OCI-LY7 (cell line): ENCODE data around the gene SLC9A7. TPM values are rescaled to one million over a fixed set of nuclear protein-coding genes. Genes with fewer than 3 reads are reported as not detected.

Experiments used
- BruUV-seq: library from RNA; stranded (reverse); fragments of 400-500 nt; replicated peaks from 2 replicates; lab custom pipeline; 2021; lab: Mats Ljungman, UMichigan
- CTCF ChIA-PET: fragments of 300-600 bp; sonication (Branson Sonifier 250); formaldehyde crosslinking; loops from one replicate; lab custom pipeline; 2022; ENCODE audit warnings: antibody characterized with exemption; ENCODE audit not compliant: unreplicated experiment; lab: Charles Lee
- POLR2A ChIA-PET: fragments of 300-600 bp; sonication (Branson Sonifier 250); formaldehyde crosslinking; loops from one replicate; lab custom pipeline; 2022; ENCODE audit warnings: antibody characterized with exemption; lab: Charles Lee
- DNase-seq: peaks from one replicate; pipeline ENCODE4 v3.0.0-alpha.2; 2015; ENCODE audit warnings: low spot score
- H2AFZ ChIP-seq: fragments of 200-600 bp; sonication (generic), shearing (Covaris generic); 2 replicates; pipeline ENCODE4 v1.6.1; 2014; ENCODE audit warnings: mild to moderate bottlenecking, antibody characterized with exemption, low read length, moderate library complexity
- H3K27ac ChIP-seq: fragments of 200-600 bp; sonication (generic); 2 replicates; pipeline ENCODE4 v1.5.1; 2014; ENCODE audit warnings: mixed run types, low read depth, mild to moderate bottlenecking, moderate library complexity, low read length, inconsistent platforms; ENCODE audit not compliant: poor library complexity, severe bottlenecking
- H3K36me3 ChIP-seq: fragments of 200-600 bp; sonication (generic); 2 replicates; pipeline ENCODE4 v1.6.1; 2014; ENCODE audit warnings: mild to moderate bottlenecking, antibody characterized with exemption, low read length, moderate library complexity, mixed read lengths; ENCODE audit not compliant: insufficient read depth
- H3K4me1 ChIP-seq: fragments of 200-600 bp; sonication (generic); 2 replicates; pipeline ENCODE4 v1.5.1; 2014; ENCODE audit warnings: mild to moderate bottlenecking, low read length; ENCODE audit not compliant: insufficient read depth, poor library complexity, severe bottlenecking
- H3K4me2 ChIP-seq: fragments of 200-600 bp; sonication (generic); 2 replicates; pipeline ENCODE4 v1.6.1; 2014; ENCODE audit warnings: mild to moderate bottlenecking, low read length
- H3K4me3 ChIP-seq: fragments of 200-600 bp; sonication (generic); 2 replicates; pipeline ENCODE4 v1.5.1; 2014; ENCODE audit warnings: mild to moderate bottlenecking, low read depth, low read length; ENCODE audit not compliant: poor library complexity, severe bottlenecking
- H3K79me2 ChIP-seq: fragments of 200-600 bp; sonication (generic); 2 replicates; pipeline ENCODE4 v1.6.1; 2016; ENCODE audit warnings: low read depth, mild to moderate bottlenecking, low read length, moderate library complexity, mixed read lengths; ENCODE audit not compliant: insufficient read depth
- H3K9me2 ChIP-seq: fragments of 200-600 bp; sonication (generic); 2 replicates; pipeline ENCODE4 v1.6.1; 2016; ENCODE audit warnings: mild to moderate bottlenecking, low read length, mixed read lengths; ENCODE audit not compliant: insufficient read depth
- H3K9me3 ChIP-seq: fragments of 200-600 bp; sonication (generic); 2 replicates; pipeline ENCODE4 v1.6.1; 2014; ENCODE audit warnings: mild to moderate bottlenecking, mixed run types, low read length, mixed read lengths
- H4K20me1 ChIP-seq: fragments of 200-600 bp; sonication (generic); 2 replicates; pipeline ENCODE4 v1.6.1; 2014; ENCODE audit warnings: mild to moderate bottlenecking, antibody characterized with exemption, low read length, moderate library complexity, mixed read lengths; ENCODE audit not compliant: insufficient read depth
- EZH2phosphoT487 ChIP-seq: fragments of 200-600 bp; sonication (generic); IDR thresholded peaks from 2 replicates; pipeline ENCODE4 v1.6.1; 2018; ENCODE audit warnings: low read depth, borderline replicate concordance, mild to moderate bottlenecking, mixed run types, antibody characterized with exemption, low read length, moderate library complexity, mixed read lengths
- intact Hi-C: fragments of 100-400 bp; cut with micrococcal nuclease; formaldehyde crosslinking; loops from one replicate; pipeline ENCODE4 v1.10.0; 2022; ENCODE audit not compliant: unreplicated experiment
- total RNA-seq, 2 experiments: library from RNA; depleted of rRNA in 1 of 2; stranded (reverse); fragments of >200 nt in 1 of 2; shearing (Covaris generic) in 1 of 2; gene quantifications; 2 replicates each; pipeline ENCODE4 v1.2.3, GENCODE V29; 2014 to 2022
- TF ChIP-seq, protein P1 (sequence below): fragments of 200-600 bp; sonication (generic); conservative IDR thresholded peaks from 2 replicates; pipeline ENCODE4 v1.5.1; 2014; ENCODE audit warnings: mild to moderate bottlenecking, antibody characterized with exemption, low read length, moderate library complexity, mixed read lengths

The SLC9A7 gene
- total RNA-seq, 2 experiments from 2014 or later: 40.5 to 59.6 TPM

DNA sequence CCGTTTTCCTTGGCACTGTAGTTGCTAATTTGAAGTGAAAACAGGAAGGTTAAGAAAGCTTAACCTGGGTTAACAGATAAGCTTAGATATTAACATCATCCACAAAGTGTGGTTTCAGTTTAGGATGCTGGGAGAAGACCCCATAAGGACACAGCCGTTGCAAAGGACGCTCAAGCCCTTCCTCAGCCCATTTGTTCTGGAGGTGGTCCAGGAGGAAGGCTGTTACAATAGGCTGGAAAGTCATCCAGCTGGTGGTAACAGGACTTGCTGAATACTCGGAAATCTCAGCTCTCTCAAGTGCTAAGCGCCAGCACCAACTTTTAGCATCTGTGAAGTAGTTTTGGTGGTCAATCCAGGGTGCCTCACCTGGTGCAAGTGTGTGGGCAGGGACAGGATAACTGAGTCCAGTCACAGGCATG, 171.2 kb downstream of the SLC9A7 start:
- Histone ChIP-seq H2AFZ (peak overlapping the region; percentile 21; the same call in 1 of the 2 replicates), H3K9me3 (no peaks in the 10 kb centered on the region), H3K27ac (peak overlapping the region; percentile 22), H3K4me1 (peaks cover 28% of the 10 kb centered on the region), H3K9me2 (no peaks in the 10 kb centered on the region), H4K20me1 (no peaks in the 10 kb centered on the region), H3K4me2 (peak overlapping the region; percentile 48), H3K36me3 (no peaks in the 10 kb centered on the region), H3K79me2 (no peaks in the 10 kb centered on the region; the same call in 1 of the 2 replicates), H3K4me3 (peak overlapping the region; percentile 24)
- ChIA-PET POLR2A (interaction anchor here (0.9 to 1.4 kb wide), 3 partner anchors 11 to 14 kb away, joined by 3 to 6 read pairs (median 5); no protein-coding TSS in a partner anchor), CTCF (interaction anchor here (0.6 kb wide), 1 partner anchor 247 kb away, joined by 6 read pairs; no protein-coding TSS in a partner anchor)
- intact Hi-C loops: no loop called here
- no TSS peak for BruUV-seq
- TF ChIP-seq EZH2phosphoT487: no peak
- TF ChIP-seq, protein P1, sequence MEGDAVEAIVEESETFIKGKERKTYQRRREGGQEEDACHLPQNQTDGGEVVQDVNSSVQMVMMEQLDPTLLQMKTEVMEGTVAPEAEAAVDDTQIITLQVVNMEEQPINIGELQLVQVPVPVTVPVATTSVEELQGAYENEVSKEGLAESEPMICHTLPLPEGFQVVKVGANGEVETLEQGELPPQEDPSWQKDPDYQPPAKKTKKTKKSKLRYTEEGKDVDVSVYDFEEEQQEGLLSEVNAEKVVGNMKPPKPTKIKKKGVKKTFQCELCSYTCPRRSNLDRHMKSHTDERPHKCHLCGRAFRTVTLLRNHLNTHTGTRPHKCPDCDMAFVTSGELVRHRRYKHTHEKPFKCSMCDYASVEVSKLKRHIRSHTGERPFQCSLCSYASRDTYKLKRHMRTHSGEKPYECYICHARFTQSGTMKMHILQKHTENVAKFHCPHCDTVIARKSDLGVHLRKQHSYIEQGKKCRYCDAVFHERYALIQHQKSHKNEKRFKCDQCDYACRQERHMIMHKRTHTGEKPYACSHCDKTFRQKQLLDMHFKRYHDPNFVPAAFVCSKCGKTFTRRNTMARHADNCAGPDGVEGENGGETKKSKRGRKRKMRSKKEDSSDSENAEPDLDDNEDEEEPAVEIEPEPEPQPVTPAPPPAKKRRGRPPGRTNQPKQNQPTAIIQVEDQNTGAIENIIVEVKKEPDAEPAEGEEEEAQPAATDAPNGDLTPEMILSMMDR: no peak
- no peak for DNase-seq

DNA sequence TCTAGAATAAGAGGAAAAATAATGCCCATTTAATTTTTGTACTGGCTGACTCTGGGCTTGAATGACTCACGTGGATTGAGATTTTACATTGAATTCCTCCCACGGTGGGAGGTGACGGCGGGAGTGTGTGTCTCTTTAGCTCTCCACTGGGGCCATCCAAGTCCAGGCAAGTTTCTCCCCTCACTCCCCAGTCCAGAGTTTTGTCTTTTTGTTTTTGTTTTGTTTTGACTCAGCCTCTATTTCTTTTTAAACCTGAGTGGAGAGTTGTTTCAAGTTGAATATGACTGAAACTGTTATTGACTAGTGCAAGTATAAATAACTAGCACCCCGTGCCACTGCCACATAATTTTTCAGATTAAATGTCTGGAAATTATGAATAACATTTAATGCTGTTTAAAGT, 171.8 kb downstream of the SLC9A7 start:
- CTCF ChIA-PET: interaction anchor here (0.6 kb wide), 1 partner anchor 247 kb away, joined by 6 read pairs; no protein-coding TSS in a partner anchor
- no peak for DNase-seq
- Histone ChIP-seq H4K20me1 (no peaks in the 10 kb centered on the region), H3K36me3 (no peaks in the 10 kb centered on the region), H3K4me3 (peak overlapping the region; percentile 24), H3K27ac (no peak overlapping the region), H3K4me2 (peak overlapping the region; percentile 48), H3K4me1 (peaks cover 28% of the 10 kb centered on the region), H3K9me3 (no peaks in the 10 kb centered on the region), H2AFZ (no peak overlapping the region; the same call in 1 of the 2 replicates), H3K9me2 (no peaks in the 10 kb centered on the region), H3K79me2 (no peaks in the 10 kb centered on the region; the same call in 1 of the 2 replicates)
- no peak for TF ChIP-seq EZH2phosphoT487
- TF ChIP-seq, protein P1: no peak
- intact Hi-C loops: no loop called here
- POLR2A ChIA-PET: interaction anchor here (0.9 to 1.4 kb wide), 4 partner anchors 10 to 25 kb away, joined by 3 to 6 read pairs (median 6); no protein-coding TSS in a partner anchor
- BruUV-seq: no TSS peak

DNA sequence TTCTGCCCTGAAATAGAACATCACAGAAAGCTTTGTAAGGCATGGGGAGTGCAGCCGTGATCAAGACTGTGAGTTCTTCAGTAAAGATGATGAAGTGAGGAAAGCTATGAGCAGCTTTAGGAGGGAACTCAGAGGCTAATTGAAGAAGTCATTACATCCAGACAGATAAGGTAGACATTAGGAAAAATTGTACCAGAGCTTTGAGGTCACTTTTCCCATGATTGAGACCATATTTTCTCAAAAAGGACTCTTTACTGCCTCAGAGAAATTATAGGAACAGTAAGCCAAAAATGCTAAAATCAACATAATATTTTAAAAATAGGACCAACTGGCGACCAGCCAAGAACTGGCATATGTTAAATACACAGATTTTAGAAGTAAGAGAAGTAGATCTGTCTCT, 174.2 kb downstream of the SLC9A7 start:
- ChIA-PET CTCF (no interaction called here), POLR2A (no interaction called here)
- no peaks in the 10 kb centered on the region for H3K9me2 ChIP-seq
- intact Hi-C loops: no loop called here
- no peak for DNase-seq
- peaks cover 28% of the 10 kb centered on the region for H3K4me1 ChIP-seq
- no TSS peak for BruUV-seq
- no peaks in the 10 kb centered on the region for H4K20me1 ChIP-seq
- no peak overlapping the region for H3K27ac ChIP-seq
- no peaks in the 10 kb centered on the region for H3K36me3 ChIP-seq
- H3K4me2 ChIP-seq: no peak overlapping the region
- no peak for TF ChIP-seq EZH2phosphoT487
- TF ChIP-seq, protein P1: no peak
- no peak overlapping the region for H3K4me3 ChIP-seq
- H3K9me3 ChIP-seq: no peaks in the 10 kb centered on the region
- no peaks in the 10 kb centered on the region; the same call in 1 of the 2 replicates for H3K79me2 ChIP-seq
- no peak overlapping the region for H2AFZ ChIP-seq
